ENCODE measurements around the gene GRIK5.

The GRIK5 gene

DNA sequence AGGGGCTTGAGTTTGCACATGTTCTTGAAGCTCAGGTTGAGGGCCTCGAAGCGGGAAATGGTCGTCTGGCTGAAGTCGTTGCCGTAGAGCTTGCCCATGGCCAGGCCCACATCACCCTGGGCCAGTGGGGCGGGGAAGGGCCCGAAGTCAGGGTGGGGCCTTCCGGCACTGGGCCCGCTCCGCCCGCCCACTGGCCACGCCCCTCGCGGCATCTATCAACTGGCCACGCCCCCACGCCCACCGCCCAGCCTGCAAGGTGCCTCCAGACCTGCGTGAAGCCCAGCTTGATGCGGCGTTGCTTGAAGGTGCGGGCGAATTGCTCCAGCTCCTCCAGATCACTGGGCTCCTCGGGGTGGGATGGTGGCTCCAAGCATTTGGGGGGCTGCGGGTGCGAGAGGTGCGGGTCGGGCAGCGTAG is 25.8 kb upstream of the GRIK5 start:
- Histone ChIP-seq H3K27ac (no peak overlapping the region), H3K4me3 (no peak overlapping the region)
- DNase-seq (ENCODE audit: low spot score): no peak
- TF ChIP-seq, protein P1, sequence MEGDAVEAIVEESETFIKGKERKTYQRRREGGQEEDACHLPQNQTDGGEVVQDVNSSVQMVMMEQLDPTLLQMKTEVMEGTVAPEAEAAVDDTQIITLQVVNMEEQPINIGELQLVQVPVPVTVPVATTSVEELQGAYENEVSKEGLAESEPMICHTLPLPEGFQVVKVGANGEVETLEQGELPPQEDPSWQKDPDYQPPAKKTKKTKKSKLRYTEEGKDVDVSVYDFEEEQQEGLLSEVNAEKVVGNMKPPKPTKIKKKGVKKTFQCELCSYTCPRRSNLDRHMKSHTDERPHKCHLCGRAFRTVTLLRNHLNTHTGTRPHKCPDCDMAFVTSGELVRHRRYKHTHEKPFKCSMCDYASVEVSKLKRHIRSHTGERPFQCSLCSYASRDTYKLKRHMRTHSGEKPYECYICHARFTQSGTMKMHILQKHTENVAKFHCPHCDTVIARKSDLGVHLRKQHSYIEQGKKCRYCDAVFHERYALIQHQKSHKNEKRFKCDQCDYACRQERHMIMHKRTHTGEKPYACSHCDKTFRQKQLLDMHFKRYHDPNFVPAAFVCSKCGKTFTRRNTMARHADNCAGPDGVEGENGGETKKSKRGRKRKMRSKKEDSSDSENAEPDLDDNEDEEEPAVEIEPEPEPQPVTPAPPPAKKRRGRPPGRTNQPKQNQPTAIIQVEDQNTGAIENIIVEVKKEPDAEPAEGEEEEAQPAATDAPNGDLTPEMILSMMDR (IDR thresholded peaks at IDR 0.05): no peak

DNA sequence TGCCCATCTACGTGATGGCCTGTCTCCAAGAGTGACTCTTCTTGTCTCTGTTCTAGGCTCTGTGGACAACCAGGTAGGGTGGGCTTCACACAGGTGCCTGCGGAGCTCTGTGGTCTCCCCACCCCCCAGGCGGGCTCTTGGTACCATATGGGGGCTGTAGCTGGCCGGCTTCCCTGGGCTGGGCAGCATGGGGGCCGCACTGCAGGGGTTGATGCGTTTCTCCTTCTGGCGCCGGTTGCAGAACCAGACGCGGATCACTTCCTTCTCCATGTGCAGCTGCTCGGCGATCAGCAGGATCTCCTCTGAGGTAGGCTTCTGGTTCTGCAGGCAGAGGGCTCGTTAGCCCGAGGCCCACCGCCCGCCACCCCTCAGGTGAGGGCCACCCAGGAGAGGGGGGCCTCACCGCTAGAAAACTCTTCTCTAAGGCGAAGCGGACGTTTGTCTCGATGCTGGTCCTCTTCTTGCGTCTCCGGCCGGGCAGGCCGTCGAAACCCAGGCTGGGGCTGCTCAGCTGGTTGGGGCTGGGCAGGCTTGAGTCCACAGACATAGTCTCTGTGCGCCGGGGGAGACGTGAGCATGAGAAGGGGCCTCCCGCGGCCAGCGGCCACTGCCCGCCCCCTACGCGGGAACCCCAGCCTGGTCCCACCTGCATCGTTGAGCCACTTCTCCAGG is 25.3 kb upstream of the GRIK5 start:
- DNase-seq (ENCODE audit: low spot score): no peak
- H3K27ac ChIP-seq: no peak overlapping the region
- TF ChIP-seq, protein P1 (IDR thresholded peaks at IDR 0.05): no peak
- H3K4me3 ChIP-seq: no peak overlapping the region

DNA sequence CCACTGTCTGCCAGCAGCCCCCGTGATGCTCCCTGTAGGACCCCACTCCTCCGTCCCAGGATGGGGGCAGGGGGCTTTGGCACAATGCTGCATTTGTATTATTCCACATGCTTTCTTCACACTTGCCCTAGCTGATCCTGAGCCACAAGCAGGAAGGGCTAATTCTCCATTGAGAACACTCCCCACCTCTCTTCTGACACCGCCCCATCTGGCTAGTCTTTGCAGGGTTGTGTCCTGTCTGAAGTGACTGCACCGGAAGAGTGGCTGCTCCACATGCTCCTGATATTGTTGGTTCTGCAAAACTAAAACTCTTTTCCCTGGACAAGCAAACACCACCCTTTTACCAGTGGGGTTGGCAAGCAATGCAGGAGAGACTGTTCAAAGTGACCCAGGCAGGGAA is 23.9 kb upstream of the GRIK5 start:
- TF ChIP-seq, protein P1 (IDR thresholded peaks at IDR 0.05): no peak
- DNase-seq (ENCODE audit: low spot score): no peak
- H3K27ac ChIP-seq: peak overlapping the region in 1 of 2 donors; percentile 11
- no peak overlapping the region for H3K4me3 ChIP-seq

GRCh38 chr19:42093505-42093904 is 23.5 kb upstream of the GRIK5 start:
- TF ChIP-seq, protein P1 (IDR thresholded peaks at IDR 0.05): no peak
- Histone ChIP-seq H3K27ac (peak overlapping the region in 1 of 2 donors; percentile 11), H3K4me3 (no peak overlapping the region)
- no peak for DNase-seq (ENCODE audit: low spot score)

GRCh38 chr19:42092350-42092749 is 22.3 kb upstream of the GRIK5 start:
- TF ChIP-seq, protein P1 (IDR thresholded peaks at IDR 0.05): no peak
- no peak for DNase-seq (ENCODE audit: low spot score)
- Histone ChIP-seq H3K4me3 (no peak overlapping the region), H3K27ac (no peak overlapping the region)

DNA sequence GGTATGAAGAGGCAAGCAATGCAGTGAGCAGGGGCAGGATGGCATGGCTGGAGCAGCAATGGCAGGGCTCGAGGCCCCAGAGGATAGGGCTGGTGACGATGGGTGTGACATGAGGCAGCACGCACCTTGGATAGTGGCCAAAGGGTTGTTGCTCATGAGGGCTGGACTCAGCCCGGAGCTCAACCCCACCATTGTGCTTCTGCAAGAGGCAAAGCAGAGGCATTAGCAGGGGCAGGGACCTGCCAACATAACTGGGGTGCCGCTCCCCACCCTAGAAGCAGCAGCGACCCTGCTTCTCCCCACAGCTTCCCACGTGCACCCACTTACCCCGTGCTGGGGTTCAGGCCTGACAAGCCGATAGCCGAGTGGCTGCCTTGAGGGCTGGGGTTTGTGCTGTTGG is 21.7 kb upstream of the GRIK5 start:
- TF ChIP-seq, protein P1 (IDR thresholded peaks at IDR 0.05): no peak
- peak overlapping the region in 1 of 2 donors; percentile 16 for H3K27ac ChIP-seq

GRCh38 chr19:42091300-42091699 is 21.3 kb upstream of the GRIK5 start:
- no peak for DNase-seq (ENCODE audit: low spot score)
- no peak overlapping the region for H3K27ac ChIP-seq

More for the DNA sequence above, 21.7 kb upstream of the GRIK5 start:
- no peak overlapping the region for H3K4me3 ChIP-seq
- no peak for DNase-seq (ENCODE audit: low spot score)

More at GRCh38 chr19:42091300-42091699, 21.3 kb upstream of the GRIK5 start:
- no peak overlapping the region for H3K4me3 ChIP-seq
- TF ChIP-seq, protein P1 (IDR thresholded peaks at IDR 0.05): no peak
